ENCODE results near the gene KPNA4. TPM values are rescaled to one million over a fixed set of nuclear protein-coding genes. Genes with fewer than 3 reads are reported as not detected.
A peak's percentile ranks its signal among the peaks of the same experiment; 100 is the strongest.
"Not testable (repeated sequence)": the region's sequence is repeated elsewhere in the genome, so short reads cannot be mapped to it uniquely, and the experiment has no call there.

KPNA4 gene
- total RNA-seq (2012; rRNA removed) = 29.9 and 33.2 TPM in 2 replicates

GRCh38 chr3:160565442-160566403, at the start of gene KPNA4:
Gene KPNA4 (minus strand): TSS chr3:160565571. CDS start chr3:160565282, 289 bp downstream.
- peak within 1 kb of the TSS; percentile 95 for H3K9ac ChIP-seq (ENCODE audit: low read depth, low read length)
- H3K27me3 ChIP-seq (ENCODE audit: control insufficient read depth, insufficient read depth, low read length) = no peaks in the 10 kb centered on the region
- H3K4me2 ChIP-seq (ENCODE audit: low read length) = peak within 1 kb of the TSS; percentile 92
- H3K9me3 ChIP-seq (replicated peaks; ENCODE audit: low read length) = no peaks in the 10 kb centered on the region
- H3K36me3 ChIP-seq (ENCODE audit: insufficient read depth, low read length) = peaks cover 15% of the 10 kb centered on the region
- peaks cover 38% of the 10 kb centered on the region for H3K4me1 ChIP-seq (ENCODE audit: control insufficient read depth, insufficient read depth, low read length)
- peak within 1 kb of the TSS; percentile 77 for H3K4me3 ChIP-seq (ENCODE audit: low read length)

- H3K9ac ChIP-seq (ENCODE audit: low read depth, low read length) = no peak overlapping the region
- peaks cover 3% of the 10 kb centered on the region for H3K27me3 ChIP-seq (ENCODE audit: control insufficient read depth, insufficient read depth, low read length)
- peaks cover 20% of the 10 kb centered on the region for H3K4me1 ChIP-seq (ENCODE audit: control insufficient read depth, insufficient read depth, low read length)
- H3K9me3 ChIP-seq (replicated peaks; ENCODE audit: low read length) = no peaks in the 10 kb centered on the region
- H3K4me3 ChIP-seq (ENCODE audit: low read length) = no peak overlapping the region
- H3K36me3 ChIP-seq (ENCODE audit: insufficient read depth, low read length) = no peaks in the 10 kb centered on the region
- H3K4me2 ChIP-seq (ENCODE audit: low read length) = no peak overlapping the region
These were observed 48.3 kb upstream of the KPNA4 start for GRCh38 chr3:160613661-160614060.

GRCh38 chr3:160612386-160613075, 47.2 kb upstream of the KPNA4 start:
- no peaks in the 10 kb centered on the region for H3K36me3 ChIP-seq (ENCODE audit: insufficient read depth, low read length)
- peaks cover 3% of the 10 kb centered on the region for H3K27me3 ChIP-seq (ENCODE audit: control insufficient read depth, insufficient read depth, low read length)
- H3K4me1 ChIP-seq (ENCODE audit: control insufficient read depth, insufficient read depth, low read length) = peaks cover 15% of the 10 kb centered on the region
- no peak overlapping the region for H3K4me2 ChIP-seq (ENCODE audit: low read length)
- no peak overlapping the region for H3K9ac ChIP-seq (ENCODE audit: low read depth, low read length)
- H3K4me3 ChIP-seq (ENCODE audit: low read length) = no peak overlapping the region
- no peaks in the 10 kb centered on the region for H3K9me3 ChIP-seq (replicated peaks; ENCODE audit: low read length)

- H3K9me3 ChIP-seq (replicated peaks; ENCODE audit: low read length) = no peaks in the 10 kb centered on the region
- H3K27me3 ChIP-seq (ENCODE audit: control insufficient read depth, insufficient read depth, low read length) = peaks cover 3% of the 10 kb centered on the region
- H3K4me1 ChIP-seq (ENCODE audit: control insufficient read depth, insufficient read depth, low read length) = peaks cover 2% of the 10 kb centered on the region
- no peak overlapping the region for H3K4me2 ChIP-seq (ENCODE audit: low read length)
- no peaks in the 10 kb centered on the region for H3K36me3 ChIP-seq (ENCODE audit: insufficient read depth, low read length)
- H3K9ac ChIP-seq (ENCODE audit: low read depth, low read length) = no peak overlapping the region
- no peak overlapping the region for H3K4me3 ChIP-seq (ENCODE audit: low read length)
These were observed 45.8 kb upstream of the KPNA4 start for GRCh38 chr3:160611141-160611540.

GRCh38 chr3:160608870-160609269, 43.5 kb upstream of the KPNA4 start:
- Histone ChIP-seq H3K27me3 (ENCODE audit: control insufficient read depth, insufficient read depth, low read length) (peaks cover 3% of the 10 kb centered on the region), H3K4me3 (ENCODE audit: low read length) (no peak overlapping the region), H3K4me2 (ENCODE audit: low read length) (no peak overlapping the region), H3K36me3 (ENCODE audit: insufficient read depth, low read length) (no peaks in the 10 kb centered on the region), H3K9ac (ENCODE audit: low read depth, low read length) (no peak overlapping the region), H3K4me1 (ENCODE audit: control insufficient read depth, insufficient read depth, low read length) (no peaks in the 10 kb centered on the region), H3K9me3 (replicated peaks; ENCODE audit: low read length) (no peaks in the 10 kb centered on the region)

GRCh38 chr3:160607826-160608225, 42.5 kb upstream of the KPNA4 start:
- no peaks in the 10 kb centered on the region for H3K4me1 ChIP-seq (ENCODE audit: control insufficient read depth, insufficient read depth, low read length)
- H3K27me3 ChIP-seq (ENCODE audit: control insufficient read depth, insufficient read depth, low read length) = peaks cover 3% of the 10 kb centered on the region
- no peak overlapping the region for H3K9ac ChIP-seq (ENCODE audit: low read depth, low read length)
- H3K4me3 ChIP-seq (ENCODE audit: low read length) = no peak overlapping the region
- H3K4me2 ChIP-seq (ENCODE audit: low read length) = no peak overlapping the region
- no peaks in the 10 kb centered on the region for H3K9me3 ChIP-seq (replicated peaks; ENCODE audit: low read length)
- no peaks in the 10 kb centered on the region for H3K36me3 ChIP-seq (ENCODE audit: insufficient read depth, low read length)

- Histone ChIP-seq H3K9ac (ENCODE audit: low read depth, low read length) (no peak overlapping the region), H3K9me3 (replicated peaks; ENCODE audit: low read length) (no peaks in the 10 kb centered on the region), H3K4me3 (ENCODE audit: low read length) (no peak overlapping the region), H3K4me2 (ENCODE audit: low read length) (no peak overlapping the region), H3K27me3 (ENCODE audit: control insufficient read depth, insufficient read depth, low read length) (no peaks in the 10 kb centered on the region), H3K4me1 (ENCODE audit: control insufficient read depth, insufficient read depth, low read length) (no peaks in the 10 kb centered on the region), H3K36me3 (ENCODE audit: insufficient read depth, low read length) (no peaks in the 10 kb centered on the region)
These were observed 39.9 kb upstream of the KPNA4 start for GRCh38 chr3:160605315-160605714.

GRCh38 chr3:160603845-160604244, 38.5 kb upstream of the KPNA4 start:
- H3K4me1 ChIP-seq (ENCODE audit: control insufficient read depth, insufficient read depth, low read length); H3K27me3 ChIP-seq (ENCODE audit: control insufficient read depth, insufficient read depth, low read length); H3K9me3 ChIP-seq (replicated peaks; ENCODE audit: low read length); H3K4me2 ChIP-seq (ENCODE audit: low read length); H3K9ac ChIP-seq (ENCODE audit: low read depth, low read length); H3K36me3 ChIP-seq (ENCODE audit: insufficient read depth, low read length); H3K4me3 ChIP-seq (ENCODE audit: low read length): not testable (repeated sequence)

- Histone ChIP-seq H3K9me3 (replicated peaks; ENCODE audit: low read length) (no peaks in the 10 kb centered on the region), H3K27me3 (ENCODE audit: control insufficient read depth, insufficient read depth, low read length) (no peaks in the 10 kb centered on the region), H3K4me2 (ENCODE audit: low read length) (no peak overlapping the region), H3K9ac (ENCODE audit: low read depth, low read length) (no peak overlapping the region), H3K4me3 (ENCODE audit: low read length) (no peak overlapping the region), H3K4me1 (ENCODE audit: control insufficient read depth, insufficient read depth, low read length) (no peaks in the 10 kb centered on the region), H3K36me3 (ENCODE audit: insufficient read depth, low read length) (no peaks in the 10 kb centered on the region)
These were observed 36.9 kb upstream of the KPNA4 start for GRCh38 chr3:160602259-160602658.

GRCh38 chr3:160601288-160601687, 35.9 kb upstream of the KPNA4 start:
- Histone ChIP-seq H3K27me3 (ENCODE audit: control insufficient read depth, insufficient read depth, low read length) (no peaks in the 10 kb centered on the region), H3K36me3 (ENCODE audit: insufficient read depth, low read length) (no peaks in the 10 kb centered on the region), H3K9ac (ENCODE audit: low read depth, low read length) (no peak overlapping the region), H3K4me3 (ENCODE audit: low read length) (no peak overlapping the region), H3K4me2 (ENCODE audit: low read length) (no peak overlapping the region), H3K4me1 (ENCODE audit: control insufficient read depth, insufficient read depth, low read length) (no peaks in the 10 kb centered on the region), H3K9me3 (replicated peaks; ENCODE audit: low read length) (no peaks in the 10 kb centered on the region)

- Histone ChIP-seq H3K9me3 (replicated peaks; ENCODE audit: low read length) (no peaks in the 10 kb centered on the region), H3K9ac (ENCODE audit: low read depth, low read length) (no peak overlapping the region), H3K27me3 (ENCODE audit: control insufficient read depth, insufficient read depth, low read length) (no peaks in the 10 kb centered on the region), H3K36me3 (ENCODE audit: insufficient read depth, low read length) (no peaks in the 10 kb centered on the region), H3K4me3 (ENCODE audit: low read length) (no peak overlapping the region), H3K4me1 (ENCODE audit: control insufficient read depth, insufficient read depth, low read length) (no peaks in the 10 kb centered on the region), H3K4me2 (ENCODE audit: low read length) (no peak overlapping the region)
These were observed 33.5 kb upstream of the KPNA4 start for GRCh38 chr3:160598865-160599264.

Data from skeletal muscle satellite cell (primary cell).